Measurements from ENCODE around the gene KCNQ4. TPM values are rescaled to one million over a fixed set of nuclear protein-coding genes. Genes with fewer than 3 reads are reported as not detected.

Gene KCNQ4
- polyA plus RNA-seq, 1 donor from 2014 or later, result not detected

DNA sequence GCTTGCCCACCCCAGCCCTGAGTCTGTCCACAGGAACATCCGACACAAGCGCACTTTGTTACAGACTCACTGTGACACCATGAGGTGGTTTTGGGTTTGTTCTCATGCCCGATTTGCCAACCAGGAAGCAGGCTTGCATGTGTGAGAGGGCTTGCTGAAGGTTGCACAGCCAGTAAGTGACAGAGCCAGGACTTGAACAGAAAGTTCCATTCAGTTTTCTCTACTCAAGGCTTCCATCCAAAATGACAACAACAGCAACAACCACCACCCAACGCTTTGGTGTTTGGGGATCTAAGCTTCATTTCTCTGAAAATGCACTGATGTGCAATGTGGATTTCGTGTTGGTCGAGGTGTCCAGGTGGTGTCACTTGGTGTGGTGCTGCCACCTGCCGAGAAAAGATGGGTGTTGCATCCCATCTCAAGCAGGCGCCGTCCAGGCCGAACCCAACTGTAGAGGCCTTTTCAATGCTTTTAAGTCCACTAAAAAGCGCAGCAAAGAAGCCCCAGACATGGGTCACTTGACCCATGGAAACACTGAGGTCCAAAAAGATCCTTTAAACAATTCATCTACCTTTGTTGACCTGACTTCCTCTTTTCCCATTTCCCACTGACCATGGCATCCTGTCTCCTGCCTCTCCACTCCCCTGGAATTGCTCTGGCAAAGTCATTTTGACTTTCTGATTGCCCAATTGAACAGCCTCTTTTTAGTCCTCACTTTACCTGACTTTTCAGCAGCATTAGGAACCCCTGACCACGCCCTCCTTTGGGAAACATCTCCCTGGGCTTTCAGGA, 66.4 kb downstream of the KCNQ4 start:
- Histone ChIP-seq H3K27me3 (ENCODE audit: insufficient read depth, low read depth, low read length) (no peaks in the 10 kb centered on the region), H2AFZ (ENCODE audit: low read depth, low read length) (no peak overlapping the region), H3K4me2 (ENCODE audit: low read length) (no peak overlapping the region), H3K27ac (ENCODE audit: low read length) (no peak overlapping the region), H3K4me3 (ENCODE audit: low read length) (no peak overlapping the region), H3K79me2 (replicated peaks; ENCODE audit: insufficient read depth, low read length) (no peaks in the 10 kb centered on the region), H3F3A (ENCODE audit: insufficient read depth, low read length, poor library complexity, severe bottlenecking) (no peaks in the 10 kb centered on the region), H4K20me1 (ENCODE audit: insufficient read depth) (no peaks in the 10 kb centered on the region), H3K36me3 (ENCODE audit: insufficient read depth, low read length) (no peaks in the 10 kb centered on the region), H3K9me2 (ENCODE audit: insufficient read depth, low read length) (no peaks in the 10 kb centered on the region), H3K9me3 (ENCODE audit: low read length) (no peaks in the 10 kb centered on the region), H3K9ac (ENCODE audit: low read length) (no peak overlapping the region)
- TF ChIP-seq, protein P1, sequence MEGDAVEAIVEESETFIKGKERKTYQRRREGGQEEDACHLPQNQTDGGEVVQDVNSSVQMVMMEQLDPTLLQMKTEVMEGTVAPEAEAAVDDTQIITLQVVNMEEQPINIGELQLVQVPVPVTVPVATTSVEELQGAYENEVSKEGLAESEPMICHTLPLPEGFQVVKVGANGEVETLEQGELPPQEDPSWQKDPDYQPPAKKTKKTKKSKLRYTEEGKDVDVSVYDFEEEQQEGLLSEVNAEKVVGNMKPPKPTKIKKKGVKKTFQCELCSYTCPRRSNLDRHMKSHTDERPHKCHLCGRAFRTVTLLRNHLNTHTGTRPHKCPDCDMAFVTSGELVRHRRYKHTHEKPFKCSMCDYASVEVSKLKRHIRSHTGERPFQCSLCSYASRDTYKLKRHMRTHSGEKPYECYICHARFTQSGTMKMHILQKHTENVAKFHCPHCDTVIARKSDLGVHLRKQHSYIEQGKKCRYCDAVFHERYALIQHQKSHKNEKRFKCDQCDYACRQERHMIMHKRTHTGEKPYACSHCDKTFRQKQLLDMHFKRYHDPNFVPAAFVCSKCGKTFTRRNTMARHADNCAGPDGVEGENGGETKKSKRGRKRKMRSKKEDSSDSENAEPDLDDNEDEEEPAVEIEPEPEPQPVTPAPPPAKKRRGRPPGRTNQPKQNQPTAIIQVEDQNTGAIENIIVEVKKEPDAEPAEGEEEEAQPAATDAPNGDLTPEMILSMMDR (IDR thresholded peaks at IDR 0.05; ENCODE audit: poor library complexity, severe bottlenecking), result peak; percentile 94
- TF ChIP-seq POLR2AphosphoS5 (IDR thresholded peaks at IDR 0.05) (no peak), EP300 (conservative IDR thresholded peaks at IDR 0.05; ENCODE audit: poor library complexity, severe bottlenecking) (no peak), TAF1 (IDR thresholded peaks at IDR 0.05; ENCODE audit: low read depth) (no peak), MXI1 (conservative IDR thresholded peaks at IDR 0.05; ENCODE audit: poor library complexity, severe bottlenecking) (no peak), EZH2 (IDR thresholded peaks at IDR 0.05; ENCODE audit: borderline replicate concordance, insufficient read depth, low read length, poor library complexity, severe bottlenecking) (no peak), SMC3 (conservative IDR thresholded peaks at IDR 0.05; ENCODE audit: poor library complexity) (peak; percentile 94), RAD21 (conservative IDR thresholded peaks at IDR 0.05) (peak; percentile 95)
- TF ChIP-seq, protein P2, sequence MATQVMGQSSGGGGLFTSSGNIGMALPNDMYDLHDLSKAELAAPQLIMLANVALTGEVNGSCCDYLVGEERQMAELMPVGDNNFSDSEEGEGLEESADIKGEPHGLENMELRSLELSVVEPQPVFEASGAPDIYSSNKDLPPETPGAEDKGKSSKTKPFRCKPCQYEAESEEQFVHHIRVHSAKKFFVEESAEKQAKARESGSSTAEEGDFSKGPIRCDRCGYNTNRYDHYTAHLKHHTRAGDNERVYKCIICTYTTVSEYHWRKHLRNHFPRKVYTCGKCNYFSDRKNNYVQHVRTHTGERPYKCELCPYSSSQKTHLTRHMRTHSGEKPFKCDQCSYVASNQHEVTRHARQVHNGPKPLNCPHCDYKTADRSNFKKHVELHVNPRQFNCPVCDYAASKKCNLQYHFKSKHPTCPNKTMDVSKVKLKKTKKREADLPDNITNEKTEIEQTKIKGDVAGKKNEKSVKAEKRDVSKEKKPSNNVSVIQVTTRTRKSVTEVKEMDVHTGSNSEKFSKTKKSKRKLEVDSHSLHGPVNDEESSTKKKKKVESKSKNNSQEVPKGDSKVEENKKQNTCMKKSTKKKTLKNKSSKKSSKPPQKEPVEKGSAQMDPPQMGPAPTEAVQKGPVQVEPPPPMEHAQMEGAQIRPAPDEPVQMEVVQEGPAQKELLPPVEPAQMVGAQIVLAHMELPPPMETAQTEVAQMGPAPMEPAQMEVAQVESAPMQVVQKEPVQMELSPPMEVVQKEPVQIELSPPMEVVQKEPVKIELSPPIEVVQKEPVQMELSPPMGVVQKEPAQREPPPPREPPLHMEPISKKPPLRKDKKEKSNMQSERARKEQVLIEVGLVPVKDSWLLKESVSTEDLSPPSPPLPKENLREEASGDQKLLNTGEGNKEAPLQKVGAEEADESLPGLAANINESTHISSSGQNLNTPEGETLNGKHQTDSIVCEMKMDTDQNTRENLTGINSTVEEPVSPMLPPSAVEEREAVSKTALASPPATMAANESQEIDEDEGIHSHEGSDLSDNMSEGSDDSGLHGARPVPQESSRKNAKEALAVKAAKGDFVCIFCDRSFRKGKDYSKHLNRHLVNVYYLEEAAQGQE (IDR thresholded peaks at IDR 0.05; ENCODE audit: borderline replicate concordance), result no peak

DNA sequence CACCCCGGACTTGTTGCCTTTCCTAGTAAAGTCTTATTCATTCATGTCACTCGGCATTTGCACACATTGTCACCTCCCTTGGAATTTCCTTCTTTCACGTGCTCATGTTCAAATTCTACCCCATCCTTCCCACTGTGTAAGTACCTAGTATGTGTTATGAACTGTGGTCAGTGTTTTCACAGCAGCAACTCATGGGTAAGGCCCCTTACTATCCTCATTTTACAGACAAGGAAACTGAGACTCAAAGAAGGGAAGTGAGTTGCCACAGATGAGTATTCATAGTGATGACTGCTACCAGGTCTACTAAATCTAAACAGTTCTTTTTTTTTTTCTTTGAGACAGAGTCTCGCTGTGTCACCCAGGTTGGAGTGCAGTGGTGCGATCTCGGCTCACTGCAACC, 68.1 kb downstream of the KCNQ4 start:
- Histone ChIP-seq H3K79me2 (replicated peaks; ENCODE audit: insufficient read depth, low read length) (no peaks in the 10 kb centered on the region), H3K9me3 (ENCODE audit: low read length) (no peaks in the 10 kb centered on the region), H3K27me3 (ENCODE audit: insufficient read depth, low read depth, low read length) (no peaks in the 10 kb centered on the region), H3K4me3 (ENCODE audit: low read length) (no peak overlapping the region), H3K9me2 (ENCODE audit: insufficient read depth, low read length) (no peaks in the 10 kb centered on the region), H3K36me3 (ENCODE audit: insufficient read depth, low read length) (no peaks in the 10 kb centered on the region), H3K27ac (ENCODE audit: low read length) (no peak overlapping the region), H3K4me2 (ENCODE audit: low read length) (no peak overlapping the region), H3K9ac (ENCODE audit: low read length) (no peak overlapping the region), H3F3A (ENCODE audit: insufficient read depth, low read length, poor library complexity, severe bottlenecking) (no peaks in the 10 kb centered on the region), H2AFZ (ENCODE audit: low read depth, low read length) (no peak overlapping the region), H4K20me1 (ENCODE audit: insufficient read depth) (no peaks in the 10 kb centered on the region)
- TF ChIP-seq TAF1 (IDR thresholded peaks at IDR 0.05; ENCODE audit: low read depth), result no peak
- no peak for TF ChIP-seq MXI1 (conservative IDR thresholded peaks at IDR 0.05; ENCODE audit: poor library complexity, severe bottlenecking)
- TF ChIP-seq POLR2AphosphoS5 (IDR thresholded peaks at IDR 0.05), result no peak
- no peak for TF ChIP-seq RAD21 (conservative IDR thresholded peaks at IDR 0.05)
- TF ChIP-seq EP300 (conservative IDR thresholded peaks at IDR 0.05; ENCODE audit: poor library complexity, severe bottlenecking), result no peak
- TF ChIP-seq, protein P2 (IDR thresholded peaks at IDR 0.05; ENCODE audit: borderline replicate concordance), result no peak
- TF ChIP-seq EZH2 (IDR thresholded peaks at IDR 0.05; ENCODE audit: borderline replicate concordance, insufficient read depth, low read length, poor library complexity, severe bottlenecking), result no peak
- no peak for TF ChIP-seq SMC3 (conservative IDR thresholded peaks at IDR 0.05; ENCODE audit: poor library complexity)
- TF ChIP-seq, protein P1 (IDR thresholded peaks at IDR 0.05; ENCODE audit: poor library complexity, severe bottlenecking), result no peak
